Thyroid gland (tissue), 4 donors: ENCODE data around the gene SLCO2B1. TPM values are rescaled to one million over a fixed set of nuclear protein-coding genes. Genes with fewer than 3 reads are reported as not detected.
"Not testable (repeated sequence)": the region's sequence is repeated elsewhere in the genome, so short reads cannot be mapped to it uniquely, and the experiment has no call there.

Experiments used
- DNase-seq, 2 donors: peaks; one replicate each; pipeline ENCODE4 v3.0.0-alpha.2; 2019
- H3K27ac ChIP-seq, 3 donors: fragments of 200-600 bp; sonication (generic); 1 replicate in 2 of 3; 2 replicates in 1 of 3; pipeline ENCODE4 v1.5.1; 2016 to 2019; ENCODE audit warnings: mild to moderate bottlenecking in 1 of 3, moderate library complexity in 1 of 3
- H3K27me3 ChIP-seq: fragments of 200-600 bp; sonication (generic); one replicate; pipeline ENCODE4 v1.5.1; 2019
- H3K36me3 ChIP-seq, 2 donors: fragments of 200-600 bp; sonication (generic); one replicate each; pipeline ENCODE4 v1.5.1; 2016 to 2019
- H3K4me1 ChIP-seq, 2 donors: fragments of 200-600 bp; sonication (generic); one replicate each; pipeline ENCODE4 v1.5.1; 2017 to 2019
- H3K4me3 ChIP-seq, 3 donors: fragments of 200-600 bp; sonication (generic); replicated peaks in 1 of 3; 1 replicate in 2 of 3; 2 replicates in 1 of 3; pipeline ENCODE4 v1.5.1; 2016; ENCODE audit warnings: mild to moderate bottlenecking in 1 of 3
- H3K9me3 ChIP-seq: fragments of 200-600 bp; sonication (generic); one replicate; pipeline ENCODE4 v1.5.1; 2017
- CTCF ChIP-seq, 6 experiments: fragments of 200-600 bp in 3 of 6; fragments of 450-650 bp in 3 of 6; sonication (generic) in 3 of 6; IDR thresholded peaks; one replicate each; pipeline ENCODE4 v1.5.1; 2016 to 2019; ENCODE audit warnings: antibody characterized with exemption in 6 of 6, mild to moderate bottlenecking in 2 of 6, inconsistent platforms in 1 of 6, moderate library complexity in 1 of 6
- POLR2A ChIP-seq, 2 donors: fragments of 450-650 bp; IDR thresholded peaks; one replicate each; pipeline ENCODE4 v1.6.1; 2017; ENCODE audit warnings: antibody characterized with exemption in 2 of 2, mild to moderate bottlenecking in 2 of 2, moderate library complexity in 1 of 2
- WGBS, 2 donors: methylation state at CpG; one replicate each; pipeline ENCODE4 v1.1.5; 2017; 5-methylcytosine and 5-hydroxymethylcytosine counted together
- intact Hi-C: fragments of 100-400 bp; cut with DNase I; formaldehyde crosslinking; loops from one replicate; pipeline ENCODE4 v1.15.1; 2023
- total RNA-seq, 4 donors: library from RNA; depleted of rRNA; stranded (reverse); fragments of >200 nt; gene quantifications; one replicate each; pipeline ENCODE4 v1.2.3, GENCODE V29; 2016

Gene SLCO2B1
- total RNA-seq = 100 to 1,000 TPM in 1 of 4 donors, 10 to 100 TPM in 3; 22.0 to 244 (median 56.9) TPM

GRCh38 chr11:75150879-75151278 lies at the start of gene SLCO2B1:
TSS of gene SLCO2B1 (plus strand) at chr11:75151107. CDS start at chr11:75151382, 275 bp downstream.
- H3K27ac ChIP-seq = peak within 1 kb of the TSS in 1 of 3 donors; percentile 40
- intact Hi-C loops = no loop called here

GRCh38 chr11:75101424-75102128 lies 49.3 kb upstream of the SLCO2B1 start:
- no peaks in the 10 kb centered on the region for H3K4me1 ChIP-seq
- H3K9me3 ChIP-seq = no peaks in the 10 kb centered on the region
- DNase-seq = no peak
- H3K27ac ChIP-seq = no peak overlapping the region
- no peak overlapping the region for H3K4me3 ChIP-seq
- no peaks in the 10 kb centered on the region for H3K36me3 ChIP-seq
- intact Hi-C loops = no loop called here
- TF ChIP-seq CTCF (IDR thresholded peaks at IDR 0.05) (no peak), POLR2A (IDR thresholded peaks at IDR 0.05) (no peak)
- H3K27me3 ChIP-seq = no peaks in the 10 kb centered on the region
- whole genome bisulfite sequencing, 2 donors = 86% methylated on average over 8 of the region's 8 CpGs

More at GRCh38 chr11:75150879-75151278, at the start of gene SLCO2B1:
- no peak for TF ChIP-seq POLR2A (IDR thresholded peaks at IDR 0.05)
- TF ChIP-seq CTCF (IDR thresholded peaks at IDR 0.05) = no peak
- no peaks in the 10 kb centered on the region for H3K27me3 ChIP-seq
- DNase-seq = no peak
- H3K9me3 ChIP-seq = no peaks in the 10 kb centered on the region
- no peaks in the 10 kb centered on the region for H3K36me3 ChIP-seq
- H3K4me3 ChIP-seq = peak within 1 kb of the TSS in 1 of 3 donors; percentile 19
- H3K4me1 ChIP-seq = no peaks in the 10 kb centered on the region
- WGBS, 2 donors = 32 to 52% methylated on average over 4 of the region's 4 CpGs

GRCh38 chr11:75103380-75104026 lies 47.4 kb upstream of the SLCO2B1 start:
- no peak for TF ChIP-seq CTCF (IDR thresholded peaks at IDR 0.05)
- TF ChIP-seq POLR2A (IDR thresholded peaks at IDR 0.05) = no peak
- Histone ChIP-seq H3K9me3 (no peaks in the 10 kb centered on the region), H3K27ac (no peak overlapping the region), H3K36me3 (no peaks in the 10 kb centered on the region), H3K4me1 (no peaks in the 10 kb centered on the region), H3K4me3 (no peak overlapping the region), H3K27me3 (no peaks in the 10 kb centered on the region)
- no peak for DNase-seq
- 80 to 81% methylated on average over 5 of the region's 5 CpGs for WGBS, 2 donors
- intact Hi-C loops = no loop called here

GRCh38 chr11:75105462-75105925 lies 45.4 kb upstream of the SLCO2B1 start:
- Histone ChIP-seq H3K4me3 (no peak overlapping the region), H3K9me3 (no peaks in the 10 kb centered on the region), H3K27me3 (no peaks in the 10 kb centered on the region), H3K4me1 (no peaks in the 10 kb centered on the region), H3K27ac (no peak overlapping the region), H3K36me3 (no peaks in the 10 kb centered on the region)
- TF ChIP-seq CTCF (IDR thresholded peaks at IDR 0.05) (no peak), POLR2A (IDR thresholded peaks at IDR 0.05) (no peak)
- 63 to 65% methylated on average over 9 of the region's 9 CpGs for WGBS, 2 donors
- DNase-seq = no peak
- intact Hi-C loops = no loop called here

GRCh38 chr11:75105967-75106681 lies 44.8 kb upstream of the SLCO2B1 start:
- H3K27me3 ChIP-seq, H3K27ac ChIP-seq, intact Hi-C loops, DNase-seq, H3K9me3 ChIP-seq, H3K4me3 ChIP-seq, H3K36me3 ChIP-seq, H3K4me1 ChIP-seq: not testable (repeated sequence)
- WGBS, 2 donors = 64 to 73% methylated on average over 2 of the region's 2 CpGs
